RPMI8226 (cell line): ENCODE data around the gene GRK3.

Experiments used
- DNase-seq: peaks from one replicate; pipeline ENCODE4 v3.0.0-alpha.2; 2015

The GRK3 gene

GRCh38 chr22:25670070-25670461 lies 105.6 kb downstream of the GRK3 start:
- DNase-seq: no peak

GRCh38 chr22:25672289-25673084 lies 108.0 kb downstream of the GRK3 start:
- no peak for DNase-seq

GRCh38 chr22:25673713-25674112 lies 109.2 kb downstream of the GRK3 start:
- DNase-seq: no peak

- no peak for DNase-seq
Measured at GRCh38 chr22:25677631-25678030, 113.2 kb downstream of the GRK3 start.

- DNase-seq: no peak
Measured at GRCh38 chr22:25680051-25680450, 115.6 kb downstream of the GRK3 start.

- DNase-seq: no peak
Measured at GRCh38 chr22:25680956-25681355, 116.5 kb downstream of the GRK3 start.

GRCh38 chr22:25682109-25682508 lies 117.6 kb downstream of the GRK3 start:
- no peak for DNase-seq

GRCh38 chr22:25688627-25689026 lies 124.2 kb downstream of the GRK3 start:
- DNase-seq: no peak

GRCh38 chr22:25689631-25690030 lies 125.2 kb downstream of the GRK3 start:
- no peak for DNase-seq

GRCh38 chr22:25690798-25691197 lies 126.3 kb downstream of the GRK3 start:
- DNase-seq: no peak

GRCh38 chr22:25692397-25693267 lies 128.2 kb downstream of the GRK3 start:
- DNase-seq: no peak

GRCh38 chr22:25693268-25693565 lies 128.7 kb downstream of the GRK3 start:
- DNase-seq: no peak

GRCh38 chr22:25694196-25694907 lies 129.9 kb downstream of the GRK3 start:
- no peak for DNase-seq

- no peak for DNase-seq
Measured at GRCh38 chr22:25695146-25695545, 130.7 kb downstream of the GRK3 start.

- DNase-seq: no peak
Measured at GRCh38 chr22:25696763-25697162, 132.3 kb downstream of the GRK3 start.

GRCh38 chr22:25697181-25697664 lies 132.7 kb downstream of the GRK3 start:
- DNase-seq: no peak

- DNase-seq: no peak
Measured at GRCh38 chr22:25697978-25698377, 133.5 kb downstream of the GRK3 start.

- no peak for DNase-seq
Measured at GRCh38 chr22:25698461-25698860, 134.0 kb downstream of the GRK3 start.

- no peak for DNase-seq
Measured at GRCh38 chr22:25698978-25699377, 134.5 kb downstream of the GRK3 start.

- DNase-seq: no peak
Measured at GRCh38 chr22:25701056-25701780, 136.7 kb downstream of the GRK3 start.

GRCh38 chr22:25702040-25702439 lies 137.6 kb downstream of the GRK3 start:
- DNase-seq: peak; percentile 3

- no peak for DNase-seq
Measured at GRCh38 chr22:25702571-25703167, 138.2 kb downstream of the GRK3 start.
